Measurements from ENCODE around the gene REM2. TPM values are rescaled to one million over a fixed set of nuclear protein-coding genes. Genes with fewer than 3 reads are reported as not detected.

Gene REM2
- total RNA-seq, 1 donor = 0.09 TPM

- TF ChIP-seq, protein P1, sequence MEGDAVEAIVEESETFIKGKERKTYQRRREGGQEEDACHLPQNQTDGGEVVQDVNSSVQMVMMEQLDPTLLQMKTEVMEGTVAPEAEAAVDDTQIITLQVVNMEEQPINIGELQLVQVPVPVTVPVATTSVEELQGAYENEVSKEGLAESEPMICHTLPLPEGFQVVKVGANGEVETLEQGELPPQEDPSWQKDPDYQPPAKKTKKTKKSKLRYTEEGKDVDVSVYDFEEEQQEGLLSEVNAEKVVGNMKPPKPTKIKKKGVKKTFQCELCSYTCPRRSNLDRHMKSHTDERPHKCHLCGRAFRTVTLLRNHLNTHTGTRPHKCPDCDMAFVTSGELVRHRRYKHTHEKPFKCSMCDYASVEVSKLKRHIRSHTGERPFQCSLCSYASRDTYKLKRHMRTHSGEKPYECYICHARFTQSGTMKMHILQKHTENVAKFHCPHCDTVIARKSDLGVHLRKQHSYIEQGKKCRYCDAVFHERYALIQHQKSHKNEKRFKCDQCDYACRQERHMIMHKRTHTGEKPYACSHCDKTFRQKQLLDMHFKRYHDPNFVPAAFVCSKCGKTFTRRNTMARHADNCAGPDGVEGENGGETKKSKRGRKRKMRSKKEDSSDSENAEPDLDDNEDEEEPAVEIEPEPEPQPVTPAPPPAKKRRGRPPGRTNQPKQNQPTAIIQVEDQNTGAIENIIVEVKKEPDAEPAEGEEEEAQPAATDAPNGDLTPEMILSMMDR (IDR thresholded peaks at IDR 0.05; ENCODE audit: insufficient read depth, low read length) = no peak
- no peak for DNase-seq (ENCODE audit: low read depth)
- H3K4me3 ChIP-seq (ENCODE audit: low read depth, low read length) = peak overlapping the region; percentile 65
These were observed 46.9 kb downstream of the REM2 start for GRCh38 chr14:22929961-22930364.

DNA sequence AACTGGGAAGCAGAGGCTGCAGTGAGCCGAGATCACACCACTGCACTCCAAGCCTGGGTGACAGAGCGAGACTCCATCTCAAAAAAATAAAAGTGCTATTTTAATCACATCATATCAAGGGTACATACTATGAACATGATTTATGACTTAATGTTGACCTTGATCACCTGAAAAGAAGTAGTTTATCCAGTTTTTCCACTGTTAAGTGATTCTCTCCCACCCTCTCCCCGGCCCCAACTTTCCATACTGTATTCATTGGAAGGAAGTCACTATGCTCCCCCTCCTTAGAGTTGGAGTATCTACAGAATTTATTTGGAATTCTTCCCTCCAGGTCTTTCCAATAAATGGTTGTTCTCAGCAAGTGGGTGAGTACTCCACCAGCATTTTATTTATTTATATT, 49.1 kb downstream of the REM2 start:
- DNase-seq (ENCODE audit: low read depth) = no peak
- H3K4me3 ChIP-seq (ENCODE audit: low read depth, low read length) = no peak overlapping the region
- TF ChIP-seq, protein P1 (IDR thresholded peaks at IDR 0.05; ENCODE audit: insufficient read depth, low read length) = no peak

DNA sequence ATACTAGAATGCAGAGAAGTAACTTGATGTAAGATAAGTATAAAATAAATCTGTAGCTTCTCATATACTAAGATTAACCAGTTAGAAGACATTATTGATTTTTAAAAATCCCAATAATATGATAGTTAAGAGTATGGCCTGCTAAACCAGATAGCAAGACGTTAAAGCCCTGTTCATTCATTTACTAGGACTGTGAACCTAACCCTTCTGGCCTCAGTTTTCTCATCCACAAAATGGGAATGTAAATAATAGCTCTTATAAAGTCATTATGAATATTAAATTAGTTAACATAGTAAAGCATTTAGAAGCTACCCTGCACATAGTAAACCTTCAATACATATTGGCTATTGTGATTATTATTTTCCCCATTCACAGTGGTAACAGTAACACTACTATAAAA, 52.1 kb downstream of the REM2 start:
- TF ChIP-seq, protein P1 (IDR thresholded peaks at IDR 0.05; ENCODE audit: insufficient read depth, low read length) = no peak
- H3K4me3 ChIP-seq (ENCODE audit: low read depth, low read length) = no peak overlapping the region
- no peak for DNase-seq (ENCODE audit: low read depth)

Small RNA genes lying within 50 kb of the gene (small RNA-seq; reads per million reads assigned to genes)
- gene RF00019 = not detected

Other genes with a start within 250 kb of the REM2 start
- gene OR6J1, start 238.9 kb upstream of the REM2 start, total RNA-seq (ENCODE audit: low replicate concordance) = not detected in 2 replicates
- 50.9 and 66.4 TPM in 2 replicates for gene OXA1L, start 116.5 kb upstream of the REM2 start, total RNA-seq (ENCODE audit: low replicate concordance)
- gene SLC7A7, start 67.8 kb upstream of the REM2 start, total RNA-seq (ENCODE audit: low replicate concordance) = 2.5 and 16.5 TPM in 2 replicates
- 14.2 and 69.9 TPM in 2 replicates for gene MRPL52, start 53.3 kb upstream of the REM2 start, total RNA-seq (ENCODE audit: low replicate concordance)
- gene MMP14, start 46.6 kb upstream of the REM2 start, total RNA-seq (ENCODE audit: low replicate concordance) = 258 and 311 TPM in 2 replicates
- 104 and 107 TPM in 2 replicates for gene LRP10, start 11.5 kb upstream of the REM2 start, total RNA-seq (ENCODE audit: low replicate concordance)
- gene RBM23, start 35.9 kb downstream of the REM2 start, total RNA-seq (ENCODE audit: low replicate concordance) = 48.7 and 101 TPM in 2 replicates
- 23.0 and 53.5 TPM in 2 replicates for gene PRMT5, start 46.2 kb downstream of the REM2 start, total RNA-seq (ENCODE audit: low replicate concordance)
- gene HAUS4, start 73.9 kb downstream of the REM2 start, total RNA-seq (ENCODE audit: low replicate concordance) = 29.3 and 31.2 TPM in 2 replicates
- 14.6 and 47.6 TPM in 2 replicates for gene AJUBA, start 99.3 kb downstream of the REM2 start, total RNA-seq (ENCODE audit: low replicate concordance)
- gene C14orf93, start 126.9 kb downstream of the REM2 start, total RNA-seq (ENCODE audit: low replicate concordance) = 7.0 and 8.1 TPM in 2 replicates
- 164 and 176 TPM in 2 replicates for gene PSMB5, start 151.7 kb downstream of the REM2 start, total RNA-seq (ENCODE audit: low replicate concordance)
- gene PSMB11, start 159.0 kb downstream of the REM2 start, total RNA-seq (ENCODE audit: low replicate concordance) = not detected in 2 replicates
- 2.4 and 3.7 TPM in 2 replicates for gene CDH24, start 174.3 kb downstream of the REM2 start, total RNA-seq (ENCODE audit: low replicate concordance)
- 91.8 and 97.0 TPM in 2 replicates for gene ACIN1, start 211.9 kb downstream of the REM2 start, total RNA-seq (ENCODE audit: low replicate concordance)
- 13.0 and 60.2 TPM in 2 replicates for gene C14orf119, start 212.3 kb downstream of the REM2 start, total RNA-seq (ENCODE audit: low replicate concordance)
- 1.8 TPM in 1 of 2 replicates, not detected in the other for gene CIROP, start 221.8 kb downstream of the REM2 start, total RNA-seq (ENCODE audit: low replicate concordance)
- gene CEBPE, start 236.0 kb downstream of the REM2 start, total RNA-seq (ENCODE audit: low replicate concordance) = not detected in 2 replicates